GM21526 (cell line): ENCODE results near the gene CCT3.

Source experiments
- ATAC-seq: cut with Tn5 transposase; IDR thresholded peaks from one replicate; pipeline ENCODE4 v1.9.1; 2021; ENCODE audit warnings: moderate library complexity; ENCODE audit not compliant: unreplicated experiment, low FRiP score

The CCT3 gene

GRCh38 chr1:156282479-156283222 is 55.4 kb downstream of the CCT3 start, which contains the start of gene SMG5:
TSS of gene SMG5 (minus strand) at chr1:156282825. CDS start at chr1:156282680, 145 bp downstream.
- ATAC-seq, result peak; percentile 72

- ATAC-seq, result no peak
These were observed 56.2 kb downstream of the CCT3 start for GRCh38 chr1:156281693-156282478.

DNA sequence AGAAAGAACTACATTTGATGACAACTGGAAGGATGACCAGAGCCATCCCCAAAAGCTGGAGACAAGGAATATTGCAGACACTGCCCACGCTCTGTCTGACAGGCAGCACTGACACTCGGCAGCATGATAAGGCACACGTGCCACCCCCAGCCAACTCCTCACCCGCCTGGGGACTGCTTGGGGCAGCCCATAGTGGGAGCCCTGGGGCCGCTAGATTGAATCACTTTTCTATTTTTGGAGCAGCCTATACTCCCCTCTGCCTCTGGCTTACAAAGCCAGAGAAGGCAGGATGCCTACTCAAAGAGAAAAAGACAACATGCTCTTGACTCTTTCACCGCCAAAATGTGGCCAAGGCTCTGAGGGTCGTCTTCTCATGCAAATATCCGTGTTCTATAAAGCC is 56.8 kb downstream of the CCT3 start:
- peak; percentile 35 for ATAC-seq

DNA sequence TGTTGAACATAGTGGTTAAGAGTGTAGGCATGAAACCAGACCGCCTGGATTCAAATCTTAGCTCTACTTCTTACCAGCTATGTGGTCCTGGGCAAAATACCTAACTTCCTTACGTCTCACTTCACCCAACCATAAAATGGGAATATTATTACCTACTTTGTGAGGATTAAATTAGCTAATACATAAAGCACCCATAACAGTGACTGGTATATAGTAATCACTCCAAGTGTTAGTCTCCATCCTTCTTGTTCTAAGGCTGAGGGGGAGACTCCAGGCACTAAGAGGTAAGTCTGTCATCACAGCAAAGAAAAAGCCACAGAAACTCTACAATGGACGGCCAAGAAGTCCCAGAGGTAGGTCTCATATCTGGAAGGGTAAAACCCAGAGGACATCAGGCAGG is 58.3 kb downstream of the CCT3 start:
- ATAC-seq, result no peak

DNA sequence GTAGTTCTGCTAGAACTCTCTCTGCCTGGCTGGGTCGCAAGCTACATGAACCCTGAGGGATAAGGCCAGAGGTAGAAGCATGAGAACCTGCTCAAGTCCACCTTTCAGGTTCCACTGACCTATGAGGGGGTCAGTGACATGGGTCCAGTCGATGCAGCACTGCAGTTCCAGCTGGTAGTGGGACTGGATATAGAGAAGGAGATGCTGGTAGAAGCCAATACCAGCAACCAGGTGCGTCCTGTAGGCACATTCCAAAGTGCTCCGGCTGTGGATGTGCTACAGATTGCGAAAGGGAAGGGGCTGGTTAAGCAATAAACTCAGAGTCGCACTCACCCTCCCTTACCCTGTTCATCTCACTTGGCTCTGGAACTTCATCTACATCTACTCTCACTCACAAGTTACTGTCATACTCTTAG is 61.1 kb downstream of the CCT3 start:
- no peak for ATAC-seq

- ATAC-seq, result no peak
These were observed 61.6 kb downstream of the CCT3 start for GRCh38 chr1:156276532-156276931.

DNA sequence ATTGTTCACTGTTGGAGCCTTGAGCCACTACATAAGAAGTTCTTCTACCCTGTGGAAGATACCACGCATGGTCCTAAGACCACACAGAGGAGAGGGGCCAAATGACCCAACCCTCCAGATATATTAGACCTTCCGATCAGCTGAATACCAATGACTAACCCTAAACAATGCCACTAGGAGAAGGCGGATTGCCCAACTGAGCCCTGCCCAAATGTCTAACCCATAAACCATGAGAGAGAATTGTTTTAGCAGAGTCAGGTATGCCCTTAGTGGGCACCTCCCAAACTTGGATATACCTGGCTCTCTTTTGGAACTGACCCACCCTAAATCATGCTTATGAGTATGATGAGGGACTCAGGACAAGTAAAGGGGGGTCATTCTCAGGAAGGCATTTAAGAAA is 67.8 kb downstream of the CCT3 start:
- ATAC-seq, result no peak

- ATAC-seq, result no peak
These were observed 69.8 kb downstream of the CCT3 start for GRCh38 chr1:156268336-156268735.

GRCh38 chr1:156266051-156266450 is 72.0 kb downstream of the CCT3 start:
- no peak for ATAC-seq

DNA sequence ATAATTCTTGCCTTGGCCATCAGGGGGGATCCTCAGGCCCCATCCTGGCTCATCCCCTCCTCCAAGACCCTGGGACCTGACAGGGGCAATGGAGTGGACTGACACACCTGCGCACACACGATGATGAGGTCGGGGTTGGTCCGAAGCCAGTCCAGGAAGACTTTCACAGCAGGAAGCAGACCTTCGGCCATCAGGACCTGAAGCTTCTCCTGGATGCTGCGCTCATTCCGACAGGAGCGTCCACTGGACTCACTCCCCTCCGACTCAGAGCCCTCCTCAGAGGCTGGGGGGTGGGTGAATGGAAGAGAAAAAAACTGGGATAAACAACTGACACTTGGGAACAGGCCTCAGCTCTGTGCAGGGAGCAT is 74.8 kb downstream of the CCT3 start:
- no peak for ATAC-seq

GRCh38 chr1:156262461-156263287 is 75.4 kb downstream of the CCT3 start:
- ATAC-seq, result no peak

- no peak for ATAC-seq
These were observed 77.2 kb downstream of the CCT3 start for GRCh38 chr1:156260896-156261295.

GRCh38 chr1:156259805-156260204 is 78.3 kb downstream of the CCT3 start:
- no peak for ATAC-seq
